Pancreas (tissue), 10 donors: ENCODE data around the gene EPHB4. TPM values are rescaled to one million over a fixed set of nuclear protein-coding genes. Genes with fewer than 3 reads are reported as not detected.

ENCODE experiments used
- ATAC-seq, 4 donors: fragments of 200-7000 bp; cut with Tn5 transposase; one replicate each; pipeline versions ENCODE4 v1.8.0 to v1.9.1; 2020; ENCODE audit warnings: mild to moderate bottlenecking in 4 of 4, moderate library complexity in 4 of 4
- DNase-seq, 6 donors: peaks; one replicate each; pipeline ENCODE4 v3.0.0-alpha.2; 2020
- FAIRE-seq: peaks from 2 replicates; lab custom pipeline; 2012; peaks lifted over from hg19 to GRCh38; lab: Jason Lieb, UNC
- H3K27ac ChIP-seq, 4 donors: fragments of 200-600 bp; sonication (generic); 1 replicate in 3 of 4; 2 replicates in 1 of 4; pipeline versions ENCODE4 v1.5.0 to v1.8.0; 2020
- H3K27me3 ChIP-seq, 4 donors: fragments of 200-600 bp; one replicate each; pipeline ENCODE4 v1.8.0; 2021
- H3K36me3 ChIP-seq, 3 donors: fragments of 200-600 bp; sonication (generic) in 1 of 3; one replicate each; pipeline versions ENCODE4 v1.5.0 to v1.8.0; 2020 to 2021
- H3K4me1 ChIP-seq, 3 donors: fragments of 200-600 bp; one replicate each; pipeline ENCODE4 v1.8.0; 2021
- H3K4me3 ChIP-seq, 4 donors: fragments of 200-600 bp; sonication (generic) in 2 of 4; one replicate each; pipeline versions ENCODE4 v1.5.0 to v1.8.0; 2020 to 2021
- H3K9me3 ChIP-seq, 4 donors: fragments of 200-600 bp; one replicate each; pipeline ENCODE4 v1.8.0; 2021
- CTCF ChIP-seq, 4 donors: fragments of 200-600 bp; sonication (generic) in 3 of 4; IDR thresholded peaks; one replicate each; pipeline versions ENCODE4 v1.5.0 to v1.8.0; 2021; ENCODE audit warnings: antibody characterized with exemption in 4 of 4
- WGBS, 2 donors: extraction: QIAGEN DNeasy Blood & Tissue Kit; methylation state at CpG; one replicate each; pipeline ENCODE4 v1.1.7; 2013; 5-methylcytosine and 5-hydroxymethylcytosine counted together
- intact Hi-C, 3 donors: fragments of 100-400 bp; cut with DNase I; formaldehyde crosslinking; loops; one replicate each; pipeline versions ENCODE4 v1.11.1 to v1.14.2; 2022
- polyA plus RNA-seq, 2 donors: library from polyadenylated mRNA; stranded (reverse); fragments of 200-250 nt; gene quantifications; one replicate each; pipeline ENCODE4 v1.2.3, GENCODE V29; 2013
- total RNA-seq, 6 donors: library from RNA; stranded (reverse); fragmentation: NEBNext Ultra II Directional in 4 of 6; extraction: Animal tissue kit (Norgen Biotek cat#: 25700) in 4 of 6; gene quantifications; one replicate each; pipeline versions ENCODE4 v1.2.1 to v1.2.4, GENCODE V29; 2021 to 2023
- donor health status: healthy with polysubstance abuse.
- donor health status: DM: no; HTN: no; CAD: no; lungs with moderate emphysema.
- donor health status: DM: no; HTN: no; CAD: no.
- donor health status: control.
- donor health status: control.
- donor health status: Bipolar disorder and iron deficiency.
- donor health status: DM: yes; HTN: yes; CAD: no.
- donor health status: DM: no; HTN: no; CAD: no.
- donor health status: DM: no; HTN: no; CAD: no.
- donor health status: DM: yes; HTN: yes; CAD: no.

EPHB4 gene
- total and polyA plus RNA-seq, 8 donors, result 15.8 to 32.9 (median 26.1) TPM

- TF ChIP-seq CTCF (IDR thresholded peaks at IDR 0.05), result no peak
- intact Hi-C loops, result no loop called here
- peaks cover 0 to 17% (median 11%) of the 10 kb centered on the region in 3 donors for H3K36me3 ChIP-seq
- peak overlapping the region; percentile 22 to 75 (median 70) for H3K27ac ChIP-seq
- peak overlapping the region; percentile 43 to 74 (median 63) for H3K4me3 ChIP-seq
- WGBS, 2 donors, result 1% methylated on average over 43 to 71 of the region's 71 CpGs
- H3K9me3 ChIP-seq, result no peaks in the 10 kb centered on the region
- H3K27me3 ChIP-seq, result no peaks in the 10 kb centered on the region
- H3K4me1 ChIP-seq, result peaks cover 0 to 12% (median 11%) of the 10 kb centered on the region in 3 donors
- FAIRE-seq, result no peak
- peak in 1 of 6 donors; percentile 74 for DNase-seq
- ATAC-seq, result peak; percentile 13 to 51 (median 32)
These were observed 601 bp downstream of the EPHB4 start for GRCh38 chr7:100826514-100827329.

GRCh38 chr7:100825751-100826513 lies 1.4 kb downstream of the EPHB4 start:
- Histone ChIP-seq H3K27me3 (no peaks in the 10 kb centered on the region), H3K27ac (peak overlapping the region in 3 of 4 donors; percentile 5 to 75 (median 19)), H3K4me3 (peak overlapping the region; percentile 43 to 74 (median 63)), H3K4me1 (peaks cover 0 to 7% (median 3%) of the 10 kb centered on the region in 3 donors), H3K36me3 (peaks cover 0 to 20% (median 11%) of the 10 kb centered on the region in 3 donors), H3K9me3 (no peaks in the 10 kb centered on the region)
- DNase-seq, result peak in 1 of 6 donors; percentile 44
- intact Hi-C loops, result no loop called here
- no peak for FAIRE-seq
- ATAC-seq, result peak; percentile 16 to 21 (median 18)
- no peak for TF ChIP-seq CTCF (IDR thresholded peaks at IDR 0.05)
- 8 to 10% methylated on average over 17 of the region's 17 CpGs for WGBS, 2 donors

- peaks cover 0 to 23% (median 11%) of the 10 kb centered on the region in 3 donors for H3K36me3 ChIP-seq
- DNase-seq (peak in 1 of 6 donors; percentile 55), ATAC-seq (peak in 1 of 4 donors; percentile 3), FAIRE-seq (no peak)
- no peaks in the 10 kb centered on the region for H3K9me3 ChIP-seq
- H3K27me3 ChIP-seq, result no peaks in the 10 kb centered on the region
- H3K27ac ChIP-seq, result peak overlapping the region in 3 of 4 donors; percentile 5 to 19 (median 5)
- no peak for TF ChIP-seq CTCF (IDR thresholded peaks at IDR 0.05)
- H3K4me3 ChIP-seq, result peak overlapping the region in 3 of 4 donors; percentile 43 to 74 (median 71)
- WGBS, 2 donors, result 9 to 11% methylated on average over 16 of the region's 16 CpGs
- intact Hi-C loops, result no loop called here
- peaks cover 0 to 7% (median 0%) of the 10 kb centered on the region in 3 donors for H3K4me1 ChIP-seq
These were observed 2.1 kb downstream of the EPHB4 start for GRCh38 chr7:100825215-100825671.

GRCh38 chr7:100824499-100825214 lies 2.7 kb downstream of the EPHB4 start:
- no peak for FAIRE-seq
- DNase-seq, result no peak
- Histone ChIP-seq H3K4me3 (peak overlapping the region in 2 of 4 donors; percentile 71 to 74), H3K9me3 (no peaks in the 10 kb centered on the region), H3K4me1 (peaks cover 0 to 7% (median 0%) of the 10 kb centered on the region in 3 donors), H3K27ac (no peak overlapping the region), H3K27me3 (no peaks in the 10 kb centered on the region), H3K36me3 (peaks cover 0 to 29% (median 15%) of the 10 kb centered on the region in 3 donors)
- intact Hi-C loops, result no loop called here
- no peak for TF ChIP-seq CTCF (IDR thresholded peaks at IDR 0.05)
- WGBS, 2 donors, result 33 to 41% methylated on average over 18 of the region's 18 CpGs
- ATAC-seq, result no peak
